HepG2 (cell line): ENCODE results near the gene CRIP1. TPM values are rescaled to one million over a fixed set of nuclear protein-coding genes. Genes with fewer than 3 reads are reported as not detected.
A peak's percentile ranks its signal among the peaks of the same experiment; 100 is the strongest.

ENCODE experiments used
- CEBPB ChIP-seq: IDR thresholded peaks from 2 replicates; pipeline ENCODE4 v1.6.1; 2011; ENCODE audit warnings: low read depth, low read length, improper control_type of control experiment, borderline replicate concordance
- GRHL1 ChIP-seq: sonication (generic); formaldehyde crosslinking; conservative IDR thresholded peaks from 2 replicates; pipeline ENCODE4 v1.8.0; 2022; ENCODE audit warnings: missing genetic modification reagents
- HNRNPH1 ChIP-seq: fragments of 200-400 bp; formaldehyde crosslinking; optimal IDR thresholded peaks from 2 replicates; pipeline ENCODE3; 2017; ENCODE audit warnings: mild to moderate bottlenecking, low read depth, low read length
- HOXA5 ChIP-seq: sonication (generic); formaldehyde crosslinking; IDR thresholded peaks from 2 replicates; pipeline ENCODE4 v1.4.0; 2020; ENCODE audit warnings: missing genetic modification reagents
- RBAK ChIP-seq: sonication (generic); formaldehyde crosslinking; IDR thresholded peaks from 2 replicates; pipeline ENCODE4 v1.5.1; 2020; ENCODE audit warnings: mild to moderate bottlenecking, missing genetic modification reagents
- SP1 ChIP-seq, 2 experiments: fragments of 450-650 bp in 1 of 2; sonication (generic) in 1 of 2; formaldehyde crosslinking in 1 of 2; IDR thresholded peaks; 2 replicates each; pipeline versions ENCODE4 v1.4.0 to v1.6.1; 2016 to 2020; ENCODE audit warnings: missing genetic modification reagents in 1 of 2
- TARDBP ChIP-seq: sonication (generic); formaldehyde crosslinking; IDR thresholded peaks from 2 replicates; pipeline ENCODE4 v1.8.0; 2022; ENCODE audit warnings: mild to moderate bottlenecking, missing genetic modification reagents
- TFDP2 ChIP-seq: sonication (generic); formaldehyde crosslinking; IDR thresholded peaks from 2 replicates; pipeline ENCODE4 v1.4.0; 2020; ENCODE audit warnings: missing genetic modification reagents
- ZC3H4 ChIP-seq: sonication (generic); formaldehyde crosslinking; IDR thresholded peaks from 2 replicates; pipeline ENCODE4 v1.4.0; 2020; ENCODE audit warnings: missing genetic modification reagents, borderline replicate concordance
- ZNF101 ChIP-seq: sonication (generic); formaldehyde crosslinking; IDR thresholded peaks from 2 replicates; pipeline ENCODE4 v1.4.0; 2020; ENCODE audit warnings: mild to moderate bottlenecking, low read depth, missing genetic modification reagents, borderline replicate concordance
- ZNF24 ChIP-seq: fragments of 450-650 bp; IDR thresholded peaks from 2 replicates; pipeline ENCODE4 v1.6.1; 2017; ENCODE audit warnings: antibody characterized with exemption, mild to moderate bottlenecking
- polyA plus RNA-seq, 8 experiments: library from polyadenylated mRNA; depleted of rRNA in 3 of 8; stranded (reverse) in 7 of 8; unstranded in 1 of 8; fragments of >200 nt; fragmentation: Illumina TruSeq in 4 of 8; extraction: Trizol in 4 of 8; gene quantifications; 2 replicates each; pipeline versions ENCODE4 v1.2.1 to v1.2.3, GENCODE V29; 2011 to 2016; ENCODE audit warnings: low read depth in 4 of 8, missing spikeins in 1 of 8, mixed read lengths in 1 of 8; ENCODE audit not compliant: insufficient read depth in 1 of 8
- total RNA-seq, 5 experiments: library from RNA; depleted of rRNA; stranded (reverse); fragments of >200 nt; fragmentation: Illumina TruSeq; extraction: Trizol; gene quantifications; 2 replicates each; pipeline ENCODE4 v1.2.3, GENCODE V29; 2016; ENCODE audit warnings: low read depth in 1 of 5
- TF ChIP-seq, protein P1 (sequence below): sonication (generic); formaldehyde crosslinking; IDR thresholded peaks from 2 replicates; pipeline ENCODE4 v1.9.0; 2021; ENCODE audit warnings: missing genetic modification reagents, borderline replicate concordance
- TF ChIP-seq, protein P2 (sequence below): IDR thresholded peaks from 2 replicates; pipeline ENCODE4 v1.6.1; 2016; ENCODE audit warnings: control low read depth
- TF ChIP-seq, protein P3 (sequence below): sonication (generic); formaldehyde crosslinking; IDR thresholded peaks from 2 replicates; pipeline ENCODE4 v1.4.0; 2020; ENCODE audit warnings: mild to moderate bottlenecking, missing genetic modification reagents

Gene CRIP1
- total and polyA plus RNA-seq, 2 of the 13 experiments (the other 11 are each of a cell fraction or from before 2014, with no cell fraction given) = 53.9 to 59.5 TPM

DNA sequence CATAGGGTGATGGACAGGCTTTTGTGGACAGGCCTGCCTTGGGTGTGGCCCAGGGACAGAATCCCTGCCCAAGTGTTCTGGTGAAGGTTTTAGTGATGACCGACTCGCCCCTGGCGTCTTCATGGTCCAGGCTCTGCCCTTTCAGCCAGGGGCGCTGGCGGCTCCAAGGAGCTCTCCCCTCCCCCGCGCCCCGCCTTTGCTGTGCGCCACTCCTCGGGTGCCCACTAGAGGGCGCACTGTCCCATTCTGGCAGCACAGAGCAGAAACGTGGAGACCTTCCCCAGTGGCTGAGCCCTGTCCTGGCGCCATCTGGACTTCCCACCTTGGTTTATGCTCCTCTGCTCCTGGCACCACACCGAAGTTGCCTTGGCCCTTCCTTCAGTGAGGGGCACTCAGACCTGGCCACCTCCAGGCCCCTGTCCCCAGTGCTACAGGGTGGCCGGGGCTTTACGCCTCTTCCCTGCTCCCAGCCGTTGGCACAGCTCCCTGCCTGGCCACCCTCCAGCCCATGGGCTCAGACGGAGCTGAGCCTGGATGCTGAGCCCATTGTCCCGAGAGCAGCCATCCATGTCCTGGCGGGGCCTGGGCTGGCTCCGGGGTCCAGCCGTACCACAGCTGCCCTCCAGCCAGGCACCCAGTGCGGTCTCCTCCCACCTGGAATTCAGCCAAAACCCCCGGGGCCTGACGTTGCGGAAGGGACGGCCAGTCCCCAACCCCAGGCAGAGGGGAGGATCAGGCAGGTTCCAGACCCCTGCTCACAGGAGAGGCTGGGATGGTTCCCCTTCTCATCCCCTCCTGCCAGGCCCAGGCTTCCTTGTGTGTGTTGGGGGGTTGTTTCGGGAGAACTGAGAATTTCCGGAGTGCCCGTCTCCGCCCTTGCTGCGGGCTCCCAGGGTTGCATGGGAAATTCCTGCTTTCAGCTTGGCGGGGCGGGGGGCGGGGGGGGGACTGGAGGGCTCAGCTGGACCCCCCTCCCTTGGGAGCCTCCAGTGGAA, 5.6 kb upstream of the CRIP1 start (continued):
- TF ChIP-seq, protein P1, sequence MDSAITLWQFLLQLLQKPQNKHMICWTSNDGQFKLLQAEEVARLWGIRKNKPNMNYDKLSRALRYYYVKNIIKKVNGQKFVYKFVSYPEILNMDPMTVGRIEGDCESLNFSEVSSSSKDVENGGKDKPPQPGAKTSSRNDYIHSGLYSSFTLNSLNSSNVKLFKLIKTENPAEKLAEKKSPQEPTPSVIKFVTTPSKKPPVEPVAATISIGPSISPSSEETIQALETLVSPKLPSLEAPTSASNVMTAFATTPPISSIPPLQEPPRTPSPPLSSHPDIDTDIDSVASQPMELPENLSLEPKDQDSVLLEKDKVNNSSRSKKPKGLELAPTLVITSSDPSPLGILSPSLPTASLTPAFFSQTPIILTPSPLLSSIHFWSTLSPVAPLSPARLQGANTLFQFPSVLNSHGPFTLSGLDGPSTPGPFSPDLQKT = no peak
- TF ChIP-seq CEBPB (no peak), HNRNPH1 (no peak), HOXA5 (CRISPR knock-in tag) (no peak), ZNF101 (no peak), GRHL1 (no peak), ZNF24 (no peak), RBAK (CRISPR knock-in tag) (no peak), TFDP2 (CRISPR knock-in tag) (peak; percentile 52), ZC3H4 (no peak), TARDBP (CRISPR knock-in tag) (no peak), SP1 (IDR thresholded peaks at IDR 0.05) (no peak), SP1 (CRISPR knock-in tag; IDR thresholded peaks at IDR 0.05) (peak; percentile 67; the same call in 1 of the 2 replicates)
- TF ChIP-seq, protein P2, sequence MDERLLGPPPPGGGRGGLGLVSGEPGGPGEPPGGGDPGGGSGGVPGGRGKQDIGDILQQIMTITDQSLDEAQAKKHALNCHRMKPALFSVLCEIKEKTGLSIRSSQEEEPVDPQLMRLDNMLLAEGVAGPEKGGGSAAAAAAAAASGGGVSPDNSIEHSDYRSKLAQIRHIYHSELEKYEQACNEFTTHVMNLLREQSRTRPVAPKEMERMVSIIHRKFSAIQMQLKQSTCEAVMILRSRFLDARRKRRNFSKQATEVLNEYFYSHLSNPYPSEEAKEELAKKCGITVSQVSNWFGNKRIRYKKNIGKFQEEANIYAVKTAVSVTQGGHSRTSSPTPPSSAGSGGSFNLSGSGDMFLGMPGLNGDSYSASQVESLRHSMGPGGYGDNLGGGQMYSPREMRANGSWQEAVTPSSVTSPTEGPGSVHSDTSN (CRISPR knock-in tag) = peak; percentile 3; the same call in 1 of the 2 replicates
- TF ChIP-seq, protein P3, sequence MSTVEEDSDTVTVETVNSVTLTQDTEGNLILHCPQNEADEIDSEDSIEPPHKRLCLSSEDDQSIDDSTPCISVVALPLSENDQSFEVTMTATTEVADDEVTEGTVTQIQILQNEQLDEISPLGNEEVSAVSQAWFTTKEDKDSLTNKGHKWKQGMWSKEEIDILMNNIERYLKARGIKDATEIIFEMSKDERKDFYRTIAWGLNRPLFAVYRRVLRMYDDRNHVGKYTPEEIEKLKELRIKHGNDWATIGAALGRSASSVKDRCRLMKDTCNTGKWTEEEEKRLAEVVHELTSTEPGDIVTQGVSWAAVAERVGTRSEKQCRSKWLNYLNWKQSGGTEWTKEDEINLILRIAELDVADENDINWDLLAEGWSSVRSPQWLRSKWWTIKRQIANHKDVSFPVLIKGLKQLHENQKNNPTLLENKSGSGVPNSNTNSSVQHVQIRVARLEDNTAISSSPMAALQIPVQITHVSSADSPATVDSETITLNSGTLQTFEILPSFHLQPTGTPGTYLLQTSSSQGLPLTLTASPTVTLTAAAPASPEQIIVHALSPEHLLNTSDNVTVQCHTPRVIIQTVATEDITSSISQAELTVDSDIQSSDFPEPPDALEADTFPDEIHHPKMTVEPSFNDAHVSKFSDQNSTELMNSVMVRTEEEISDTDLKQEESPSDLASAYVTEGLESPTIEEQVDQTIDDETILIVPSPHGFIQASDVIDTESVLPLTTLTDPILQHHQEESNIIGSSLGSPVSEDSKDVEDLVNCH (CRISPR knock-in tag) = no peak
